Measurements from ENCODE around the gene SLC7A10.

SLC7A10 gene

GRCh38 chr19:33225458-33225926 is at the start of gene SLC7A10:
Gene SLC7A10, minus strand, starts transcription at chr19:33225850. Its CDS starts 147 bp downstream, at chr19:33225703.
- no peak for DNase-seq

- no peak for DNase-seq
Observed at GRCh38 chr19:33274663-33275558, 49.3 kb upstream of the SLC7A10 start.

GRCh38 chr19:33273881-33274662 is 48.4 kb upstream of the SLC7A10 start:
- DNase-seq, result peak; percentile 59

- no peak for DNase-seq
Observed at GRCh38 chr19:33273065-33273736, 47.6 kb upstream of the SLC7A10 start.

GRCh38 chr19:33271246-33272021 is 45.8 kb upstream of the SLC7A10 start:
- no peak for DNase-seq

GRCh38 chr19:33270769-33271168 is 45.1 kb upstream of the SLC7A10 start:
- no peak for DNase-seq

GRCh38 chr19:33269016-33269415 is 43.4 kb upstream of the SLC7A10 start:
- no peak for DNase-seq

GRCh38 chr19:33268162-33268991 is 42.7 kb upstream of the SLC7A10 start:
- DNase-seq, result no peak

- DNase-seq, result no peak
Observed at GRCh38 chr19:33267706-33268105, 42.1 kb upstream of the SLC7A10 start.

- no peak for DNase-seq
Observed at GRCh38 chr19:33266974-33267484, 41.4 kb upstream of the SLC7A10 start.

- no peak for DNase-seq
Observed at GRCh38 chr19:33264881-33265445, 39.3 kb upstream of the SLC7A10 start.

- no peak for DNase-seq
Observed at GRCh38 chr19:33263325-33264023, 37.8 kb upstream of the SLC7A10 start.

GRCh38 chr19:33261511-33262189 is 36.0 kb upstream of the SLC7A10 start:
- no peak for DNase-seq

- DNase-seq, result no peak
Observed at GRCh38 chr19:33260628-33261418, 35.2 kb upstream of the SLC7A10 start.

- no peak for DNase-seq
Observed at GRCh38 chr19:33259539-33259938, 33.9 kb upstream of the SLC7A10 start.

- DNase-seq, result no peak
Observed at GRCh38 chr19:33257828-33258227, 32.2 kb upstream of the SLC7A10 start.

GRCh38 chr19:33256261-33256660 is 30.6 kb upstream of the SLC7A10 start:
- DNase-seq, result no peak

GRCh38 chr19:33255781-33256180 is 30.1 kb upstream of the SLC7A10 start:
- no peak for DNase-seq
